Activated naive CD8-positive, alpha-beta T cell treated with anti-CD3 and anti-CD28 coated beads, Interleukin-2, amount 10 ng/mL, durations not matched to agents 7 days and 5 days (primary cell): ENCODE results near the gene ZNF407. TPM values are rescaled to one million over a fixed set of nuclear protein-coding genes. Genes with fewer than 3 reads are reported as not detected.

Source experiments
- ATAC-seq: fragments of 150-1000 bp; cut with Tn5 transposase; one replicate; pipeline ENCODE4 v1.10.0; 2021; ENCODE audit warnings: low read depth, moderate library complexity
- POLR2A ChIA-PET: fragments of 350-600 bp; sonication (Branson Sonifier 250); formaldehyde crosslinking; loops from one replicate; lab custom pipeline; 2021; ENCODE audit warnings: antibody characterized with exemption; lab: Charles Lee
- DNase-seq: peaks from one replicate; pipeline ENCODE4 v3.0.0; 2021
- H3K27ac Mint-ChIP-seq: one replicate; pipeline ENCODE4 v1.8.0; 2022; ENCODE audit warnings: mild to moderate bottlenecking, mixed read lengths
- H3K27me3 Mint-ChIP-seq: one replicate; pipeline ENCODE4 v1.8.0; 2022; ENCODE audit warnings: mild to moderate bottlenecking, moderate library complexity, mixed read lengths
- H3K36me3 Mint-ChIP-seq: one replicate; pipeline ENCODE4 v1.8.0; 2021; ENCODE audit warnings: mild to moderate bottlenecking, mixed read lengths
- H3K4me1 Mint-ChIP-seq: one replicate; pipeline ENCODE4 v1.8.0; 2021; ENCODE audit warnings: mixed read lengths
- H3K4me3 Mint-ChIP-seq: one replicate; pipeline ENCODE4 v1.8.0; 2022; ENCODE audit warnings: mild to moderate bottlenecking, moderate library complexity, mixed read lengths
- H3K9me3 Mint-ChIP-seq: one replicate; pipeline ENCODE4 v1.8.0; 2021; ENCODE audit warnings: mixed read lengths
- total RNA-seq, 2 experiments: library from RNA; stranded (reverse); gene quantifications; one replicate each; pipeline ENCODE4 v1.2.3, GENCODE V29; 2021

The ZNF407 gene
- total RNA-seq, 2 experiments from 2014 or later, result 16.9 to 17.1 TPM

DNA sequence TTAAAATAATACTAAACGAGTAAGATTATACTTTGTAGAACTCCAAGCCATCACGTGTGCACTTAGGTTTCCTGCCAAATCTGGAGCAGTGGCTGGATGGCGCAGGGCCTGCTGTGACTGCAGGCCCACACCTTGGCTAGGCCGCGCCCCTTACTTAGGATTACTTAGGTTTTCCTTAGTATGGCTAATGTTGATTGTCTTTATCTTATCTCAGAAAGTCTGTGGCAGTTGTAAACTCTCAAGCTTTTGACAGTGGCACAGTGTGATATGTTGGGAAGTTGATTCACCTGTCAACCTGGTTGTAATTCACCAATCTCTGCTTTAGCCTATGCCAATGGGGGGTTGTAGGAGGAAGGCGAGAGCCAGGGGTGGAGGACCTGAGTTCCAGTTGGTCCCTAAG is 208.4 kb downstream of the ZNF407 start:
- ATAC-seq (no peak), DNase-seq (no peak)
- Mint-ChIP-seq H3K4me1 (peaks cover 7% of the 10 kb centered on the region), H3K27ac (no peak overlapping the region), H3K36me3 (no peaks in the 10 kb centered on the region), H3K9me3 (no peaks in the 10 kb centered on the region), H3K4me3 (no peak overlapping the region), H3K27me3 (no peaks in the 10 kb centered on the region)
- POLR2A ChIA-PET, result no interaction called here

DNA sequence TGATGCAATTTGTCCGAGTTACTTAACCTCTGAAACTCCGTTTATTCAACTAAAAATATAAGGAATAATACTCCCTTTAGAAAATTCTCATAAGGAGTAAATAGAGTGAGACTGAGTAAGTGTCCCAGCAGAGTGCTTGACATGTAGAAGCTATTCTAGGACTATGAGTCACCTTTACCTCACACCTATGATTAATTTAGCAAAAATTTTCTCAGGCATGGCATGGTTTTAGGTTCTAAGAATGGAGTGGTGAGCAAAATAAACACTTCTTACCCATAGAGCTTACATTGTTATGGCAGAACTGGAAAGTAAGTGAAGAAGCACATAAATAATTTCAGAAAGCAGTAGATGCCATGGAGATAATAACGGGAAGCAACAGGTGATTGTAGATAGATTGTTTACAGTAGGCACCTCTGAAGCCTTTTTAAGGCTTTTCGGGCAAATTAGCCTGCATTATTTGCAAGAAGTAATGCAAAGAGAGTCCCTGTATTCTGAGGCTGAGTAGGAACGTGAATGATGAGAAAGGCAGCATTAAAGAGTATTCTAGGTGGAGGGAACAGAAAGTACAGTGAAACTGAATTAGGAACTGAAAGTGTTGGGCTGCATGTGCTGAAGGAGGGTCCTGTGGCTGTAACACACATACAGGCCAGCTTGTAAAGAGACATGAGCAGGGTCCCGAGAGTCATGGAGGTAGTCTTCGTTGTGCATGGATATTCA is 209.2 kb downstream of the ZNF407 start:
- ATAC-seq (no peak), DNase-seq (no peak)
- H3K9me3 Mint-ChIP-seq, result no peaks in the 10 kb centered on the region
- peaks cover 7% of the 10 kb centered on the region for H3K4me1 Mint-ChIP-seq
- POLR2A ChIA-PET, result no interaction called here
- no peak overlapping the region for H3K4me3 Mint-ChIP-seq
- peaks cover 1% of the 10 kb centered on the region for H3K36me3 Mint-ChIP-seq
- no peak overlapping the region for H3K27ac Mint-ChIP-seq
- no peaks in the 10 kb centered on the region for H3K27me3 Mint-ChIP-seq

- H3K4me3 Mint-ChIP-seq, result no peak overlapping the region
- H3K9me3 Mint-ChIP-seq, result peaks cover 3% of the 10 kb centered on the region
- H3K36me3 Mint-ChIP-seq, result peaks cover 11% of the 10 kb centered on the region
- peaks cover 1% of the 10 kb centered on the region for H3K4me1 Mint-ChIP-seq
- POLR2A ChIA-PET, result no interaction called here
- DNase-seq, result no peak
- no peaks in the 10 kb centered on the region for H3K27me3 Mint-ChIP-seq
- H3K27ac Mint-ChIP-seq, result no peak overlapping the region
- ATAC-seq, result no peak
Observed at GRCh38 chr18:74817576-74817975, 219.9 kb downstream of the ZNF407 start.

DNA sequence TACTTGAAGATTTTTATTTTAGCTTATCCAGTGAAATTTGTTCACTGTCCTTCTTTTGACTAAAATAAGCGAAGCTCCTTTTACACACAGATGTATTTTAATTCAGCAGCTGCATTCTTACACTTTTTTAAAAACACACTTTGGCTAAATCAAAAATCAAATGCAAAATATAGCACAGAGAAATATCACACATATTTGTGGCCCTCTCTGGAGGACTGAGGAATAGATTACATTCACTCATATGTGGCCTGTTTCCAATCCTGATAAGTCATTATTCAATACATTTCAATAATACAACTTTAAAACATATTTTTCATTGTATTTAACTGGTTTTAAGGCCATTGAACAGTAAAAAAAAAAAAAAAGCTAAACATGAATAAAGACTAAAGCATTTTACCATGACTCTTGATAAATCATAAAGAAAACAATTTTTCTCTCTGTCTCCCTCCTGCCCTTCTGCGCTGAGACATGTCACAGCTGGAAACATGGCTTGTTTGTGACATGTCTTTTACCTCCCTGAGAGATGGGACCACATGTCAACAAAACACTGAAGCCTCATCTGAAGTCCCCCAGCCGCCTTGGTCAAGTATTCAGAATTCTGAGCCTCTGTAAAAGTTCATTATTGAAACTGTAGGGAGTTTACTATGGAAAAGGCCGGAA is 221.0 kb downstream of the ZNF407 start:
- ATAC-seq, result no peak
- Mint-ChIP-seq H3K36me3 (peaks cover 17% of the 10 kb centered on the region), H3K27me3 (no peaks in the 10 kb centered on the region), H3K4me3 (no peak overlapping the region), H3K4me1 (peaks cover 1% of the 10 kb centered on the region), H3K27ac (no peak overlapping the region), H3K9me3 (peaks cover 6% of the 10 kb centered on the region)
- no peak for DNase-seq
- POLR2A ChIA-PET, result no interaction called here

DNA sequence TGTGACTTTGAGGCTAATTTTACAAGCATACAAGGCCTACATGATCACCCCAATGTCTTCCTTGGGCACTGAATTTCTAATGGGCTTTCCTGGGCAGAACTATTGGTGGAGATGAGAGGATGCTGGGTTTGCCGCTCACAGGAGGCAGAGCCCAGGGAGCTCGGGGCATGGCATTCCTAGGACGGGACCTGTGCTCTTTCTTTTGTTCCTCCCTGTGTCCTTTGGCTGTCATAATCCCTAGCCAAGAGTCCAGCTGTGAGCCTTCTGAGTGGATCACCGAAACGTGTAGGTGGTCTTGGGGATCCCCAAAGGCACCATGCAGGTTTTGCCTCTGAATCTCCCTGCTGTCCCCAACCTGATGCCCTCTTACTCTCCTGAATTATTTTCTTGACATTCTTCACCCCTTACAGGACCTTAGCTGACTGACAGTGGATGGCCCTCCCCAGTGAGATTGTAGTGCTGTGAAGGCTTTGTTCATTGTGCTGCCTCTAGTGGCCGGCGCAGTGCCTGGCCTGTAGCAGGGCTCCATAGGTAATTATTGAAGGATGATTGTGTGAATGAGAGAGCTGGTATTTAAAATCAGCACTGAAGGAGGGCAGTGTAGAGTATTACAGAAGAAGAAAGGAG is 221.9 kb downstream of the ZNF407 start:
- ATAC-seq (no peak), DNase-seq (no peak)
- Mint-ChIP-seq H3K27ac (no peak overlapping the region), H3K36me3 (peaks cover 12% of the 10 kb centered on the region), H3K9me3 (peaks cover 6% of the 10 kb centered on the region), H3K4me1 (peaks cover 1% of the 10 kb centered on the region), H3K4me3 (no peak overlapping the region), H3K27me3 (no peaks in the 10 kb centered on the region)
- POLR2A ChIA-PET, result no interaction called here

DNA sequence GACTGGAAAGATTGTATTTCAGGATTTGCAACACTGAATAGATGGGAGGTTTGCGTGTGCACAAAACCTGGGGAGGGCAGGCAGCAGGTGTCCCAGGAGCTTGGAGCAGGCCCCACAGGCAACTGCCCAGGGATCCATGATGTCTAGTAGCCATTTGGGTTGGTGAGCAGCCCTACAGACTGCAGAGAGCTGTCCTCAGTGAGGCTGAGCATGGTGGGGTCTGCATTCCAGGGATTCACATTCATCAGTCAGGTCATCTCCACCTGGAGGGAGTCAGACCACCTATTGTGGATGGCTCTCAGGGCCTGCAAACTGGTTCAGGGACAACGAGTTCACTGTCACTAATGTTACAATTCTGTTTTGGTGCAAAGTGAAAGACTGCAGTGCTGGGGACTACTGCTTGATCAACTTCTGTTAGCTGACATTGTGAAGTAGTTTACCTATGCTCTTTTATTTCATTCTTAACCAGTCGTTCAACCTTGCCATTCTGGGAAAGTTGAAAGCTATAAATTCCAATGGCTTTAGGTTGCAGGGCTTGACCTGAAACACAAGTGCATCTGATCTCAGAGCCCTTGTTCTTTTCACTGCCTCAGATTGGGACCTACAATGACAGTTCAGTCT is 222.6 kb downstream of the ZNF407 start:
- peaks cover 12% of the 10 kb centered on the region for H3K36me3 Mint-ChIP-seq
- ATAC-seq, result no peak
- no peaks in the 10 kb centered on the region for H3K27me3 Mint-ChIP-seq

GRCh38 chr18:74825460-74825859 is 227.8 kb downstream of the ZNF407 start:
- POLR2A ChIA-PET, result no interaction called here
- peaks cover 12% of the 10 kb centered on the region for H3K36me3 Mint-ChIP-seq
- H3K4me3 Mint-ChIP-seq, result no peak overlapping the region
- DNase-seq (no peak), ATAC-seq (no peak)
- H3K27me3 Mint-ChIP-seq, result no peaks in the 10 kb centered on the region
- H3K4me1 Mint-ChIP-seq, result peaks cover 4% of the 10 kb centered on the region
- no peak overlapping the region for H3K27ac Mint-ChIP-seq
- peaks cover 6% of the 10 kb centered on the region for H3K9me3 Mint-ChIP-seq

More for the DNA sequence above, 222.6 kb downstream of the ZNF407 start:
- peaks cover 6% of the 10 kb centered on the region for H3K9me3 Mint-ChIP-seq
- no peak overlapping the region for H3K4me3 Mint-ChIP-seq
- no peak for DNase-seq
- H3K27ac Mint-ChIP-seq, result no peak overlapping the region
- POLR2A ChIA-PET, result no interaction called here
- H3K4me1 Mint-ChIP-seq, result peaks cover 4% of the 10 kb centered on the region

DNA sequence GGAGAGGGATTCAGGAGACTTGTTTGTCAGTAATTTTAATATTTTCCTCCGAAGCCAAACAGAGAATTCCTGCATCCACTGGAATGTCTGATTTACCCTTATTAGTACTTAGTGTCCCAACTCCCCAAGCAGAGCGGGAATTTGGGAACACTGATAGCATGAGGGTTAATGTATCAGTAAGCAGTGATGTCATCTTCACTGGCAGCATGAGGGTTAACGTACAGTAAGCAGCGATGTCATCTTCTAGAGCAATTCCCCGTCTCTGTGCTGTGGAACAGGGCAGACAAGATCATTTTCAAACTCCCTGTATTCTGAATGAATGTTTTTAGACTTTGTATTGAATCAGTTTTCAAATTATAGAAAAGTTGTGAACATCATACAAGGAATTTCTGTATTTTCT is 228.9 kb downstream of the ZNF407 start:
- H3K27me3 Mint-ChIP-seq, result no peaks in the 10 kb centered on the region
- no peak for DNase-seq
- POLR2A ChIA-PET, result no interaction called here
- H3K9me3 Mint-ChIP-seq, result peaks cover 3% of the 10 kb centered on the region
- H3K36me3 Mint-ChIP-seq, result peaks cover 10% of the 10 kb centered on the region
- no peak overlapping the region for H3K27ac Mint-ChIP-seq
- peaks cover 4% of the 10 kb centered on the region for H3K4me1 Mint-ChIP-seq
- no peak overlapping the region for H3K4me3 Mint-ChIP-seq
- no peak for ATAC-seq

- H3K27me3 Mint-ChIP-seq, result no peaks in the 10 kb centered on the region
- H3K36me3 Mint-ChIP-seq, result peaks cover 6% of the 10 kb centered on the region
- ATAC-seq, result no peak
- peaks cover 2% of the 10 kb centered on the region for H3K9me3 Mint-ChIP-seq
- no peak overlapping the region for H3K4me3 Mint-ChIP-seq
- POLR2A ChIA-PET, result no interaction called here
- H3K27ac Mint-ChIP-seq, result no peak overlapping the region
- DNase-seq, result no peak
- H3K4me1 Mint-ChIP-seq, result peaks cover 6% of the 10 kb centered on the region
Observed at GRCh38 chr18:74828200-74828599, 230.5 kb downstream of the ZNF407 start.

DNA sequence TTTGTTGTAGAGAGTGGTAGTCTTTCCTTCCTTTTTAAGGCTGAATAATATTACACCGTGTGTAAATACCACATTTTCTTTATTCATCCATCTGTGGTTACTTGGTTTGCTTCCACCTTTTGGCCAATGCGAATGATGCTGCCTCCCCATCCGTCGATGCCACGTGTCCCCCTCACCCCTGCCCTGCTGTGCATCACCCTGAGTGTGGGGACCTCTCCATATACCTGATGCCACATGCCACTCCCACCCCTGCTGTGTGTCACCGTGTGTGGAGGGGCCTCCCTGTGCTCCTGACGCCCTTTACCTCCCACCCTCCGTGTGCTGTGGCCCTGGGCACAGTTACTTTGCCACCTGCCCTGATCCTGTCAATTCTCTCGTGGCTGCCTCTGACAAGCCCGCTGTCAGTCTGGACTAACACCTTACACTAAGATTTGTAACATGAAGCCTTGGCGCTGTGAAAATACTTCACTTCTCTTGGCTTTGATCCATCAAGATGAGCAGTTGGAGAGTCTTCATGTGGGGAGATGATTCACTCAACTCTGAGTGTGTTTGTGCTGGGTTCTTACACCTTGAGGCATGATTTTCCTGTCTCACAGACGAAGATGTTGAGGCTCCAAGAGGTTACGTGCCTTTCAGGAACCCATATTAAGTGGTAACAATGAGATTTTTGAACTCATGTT is 234.0 kb downstream of the ZNF407 start:
- peaks cover 3% of the 10 kb centered on the region for H3K4me1 Mint-ChIP-seq
- H3K4me3 Mint-ChIP-seq, result no peak overlapping the region
- DNase-seq (no peak), ATAC-seq (no peak)
- peaks cover 4% of the 10 kb centered on the region for H3K36me3 Mint-ChIP-seq
- no peak overlapping the region for H3K27ac Mint-ChIP-seq
- POLR2A ChIA-PET, result no interaction called here
- no peaks in the 10 kb centered on the region for H3K9me3 Mint-ChIP-seq
- H3K27me3 Mint-ChIP-seq, result no peaks in the 10 kb centered on the region

DNA sequence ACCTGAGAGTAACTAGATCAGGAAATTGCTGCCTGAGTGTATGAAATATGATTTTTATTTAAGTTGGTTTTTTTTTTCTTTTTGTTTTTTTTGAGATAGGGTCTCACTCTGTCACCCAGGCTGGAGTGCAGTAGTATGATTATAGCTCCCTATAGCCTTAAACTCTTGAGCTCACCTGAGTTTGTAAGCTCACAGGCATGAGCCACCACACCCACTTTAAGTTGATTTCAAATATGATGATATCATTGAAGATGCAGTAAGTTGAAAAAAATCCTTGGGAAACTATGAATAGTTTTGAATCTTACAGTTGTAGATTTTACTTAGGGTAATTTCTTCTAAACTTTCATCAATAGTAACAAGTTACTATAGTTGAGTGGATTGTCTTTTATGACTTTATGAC is 234.7 kb downstream of the ZNF407 start:
- no peak for ATAC-seq
- Mint-ChIP-seq H3K4me3 (no peak overlapping the region), H3K27me3 (no peaks in the 10 kb centered on the region), H3K4me1 (peaks cover 3% of the 10 kb centered on the region), H3K36me3 (peaks cover 4% of the 10 kb centered on the region), H3K27ac (no peak overlapping the region), H3K9me3 (no peaks in the 10 kb centered on the region)
- DNase-seq, result no peak
- POLR2A ChIA-PET, result no interaction called here

GRCh38 chr18:74832999-74833398 is 235.3 kb downstream of the ZNF407 start:
- no peaks in the 10 kb centered on the region for H3K9me3 Mint-ChIP-seq
- peaks cover 4% of the 10 kb centered on the region for H3K36me3 Mint-ChIP-seq
- ATAC-seq, result no peak
- DNase-seq, result no peak
- POLR2A ChIA-PET, result no interaction called here
- peaks cover 6% of the 10 kb centered on the region for H3K4me1 Mint-ChIP-seq
- no peak overlapping the region for H3K27ac Mint-ChIP-seq
- H3K27me3 Mint-ChIP-seq, result no peaks in the 10 kb centered on the region
- no peak overlapping the region for H3K4me3 Mint-ChIP-seq
